IgD-negative memory B cell (primary cell): Measurements from ENCODE around the gene DLGAP1. TPM values are rescaled to one million over a fixed set of nuclear protein-coding genes. Genes with fewer than 3 reads are reported as not detected.
A peak's percentile ranks its signal among the peaks of the same experiment; 100 is the strongest.

ENCODE experiments used
- H3K27ac Mint-ChIP-seq, 3 donors: one replicate each; pipeline ENCODE4 v1.8.0; 2020 to 2022; ENCODE audit warnings: mild to moderate bottlenecking in 3 of 3, mixed read lengths in 3 of 3, moderate library complexity in 1 of 3
- H3K27me3 Mint-ChIP-seq: one replicate; pipeline ENCODE4 v1.8.0; 2021; ENCODE audit warnings: mixed read lengths
- H3K36me3 Mint-ChIP-seq: one replicate; pipeline ENCODE4 v1.8.0; 2020; ENCODE audit warnings: mild to moderate bottlenecking, mixed read lengths
- H3K4me1 Mint-ChIP-seq, 3 donors: one replicate each; pipeline ENCODE4 v1.8.0; 2020 to 2022; ENCODE audit warnings: mixed read lengths in 3 of 3, mild to moderate bottlenecking in 1 of 3
- H3K4me3 Mint-ChIP-seq, 4 donors: one replicate each; pipeline ENCODE4 v1.8.0; 2020 to 2022; ENCODE audit warnings: mild to moderate bottlenecking in 4 of 4, mixed read lengths in 4 of 4, moderate library complexity in 3 of 4
- H3K9me3 Mint-ChIP-seq, 3 donors: one replicate each; pipeline ENCODE4 v1.8.0; 2020 to 2021; ENCODE audit warnings: mixed read lengths in 3 of 3, mild to moderate bottlenecking in 1 of 3
- polyA plus RNA-seq: library from polyadenylated mRNA; unstranded; fragments of 300-500 nt; fragmentation: Illumina TruSeq; gene quantifications from one replicate; pipeline ENCODE4 v1.2.3, GENCODE V29; 2021

The DLGAP1 gene
- polyA plus RNA-seq, 1 donor from 2014 or later: not detected

GRCh38 chr18:4286256-4286655 lies 168.9 kb downstream of the DLGAP1 start:
- Mint-ChIP-seq H3K27ac (no peak overlapping the region), H3K9me3 (peaks cover 0 to 7% (median 2%) of the 10 kb centered on the region in 3 donors), H3K27me3 (no peaks in the 10 kb centered on the region), H3K4me1 (no peaks in the 10 kb centered on the region), H3K36me3 (no peaks in the 10 kb centered on the region), H3K4me3 (no peak overlapping the region)

- Mint-ChIP-seq H3K4me1 (no peaks in the 10 kb centered on the region), H3K36me3 (no peaks in the 10 kb centered on the region), H3K9me3 (peaks cover 0 to 7% (median 2%) of the 10 kb centered on the region in 3 donors), H3K4me3 (no peak overlapping the region), H3K27me3 (no peaks in the 10 kb centered on the region), H3K27ac (no peak overlapping the region)
Observed at GRCh38 chr18:4285525-4285924, 169.6 kb downstream of the DLGAP1 start.

GRCh38 chr18:4284528-4284927 lies 170.6 kb downstream of the DLGAP1 start:
- H3K27ac Mint-ChIP-seq: no peak overlapping the region
- no peaks in the 10 kb centered on the region for H3K4me1 Mint-ChIP-seq

GRCh38 chr18:4283746-4284291 lies 171.3 kb downstream of the DLGAP1 start:
- Mint-ChIP-seq H3K36me3 (no peaks in the 10 kb centered on the region), H3K27ac (peak overlapping the region in 1 of 3 donors; percentile 26), H3K27me3 (no peaks in the 10 kb centered on the region), H3K4me1 (no peaks in the 10 kb centered on the region), H3K9me3 (peaks cover 0 to 6% (median 0%) of the 10 kb centered on the region in 3 donors), H3K4me3 (no peak overlapping the region)

More at GRCh38 chr18:4284528-4284927, 170.6 kb downstream of the DLGAP1 start:
- no peaks in the 10 kb centered on the region for H3K27me3 Mint-ChIP-seq
- no peak overlapping the region for H3K4me3 Mint-ChIP-seq
- H3K9me3 Mint-ChIP-seq: peaks cover 0 to 7% (median 0%) of the 10 kb centered on the region in 3 donors
- no peaks in the 10 kb centered on the region for H3K36me3 Mint-ChIP-seq

- peaks cover 0 to 6% (median 0%) of the 10 kb centered on the region in 3 donors for H3K9me3 Mint-ChIP-seq
- no peaks in the 10 kb centered on the region for H3K36me3 Mint-ChIP-seq
- no peak overlapping the region for H3K27ac Mint-ChIP-seq
- H3K27me3 Mint-ChIP-seq: no peaks in the 10 kb centered on the region
- no peaks in the 10 kb centered on the region for H3K4me1 Mint-ChIP-seq
- H3K4me3 Mint-ChIP-seq: no peak overlapping the region
Observed at GRCh38 chr18:4282954-4283353, 172.2 kb downstream of the DLGAP1 start.

- Mint-ChIP-seq H3K27me3 (no peaks in the 10 kb centered on the region), H3K9me3 (peaks cover 0 to 2% (median 0%) of the 10 kb centered on the region in 3 donors), H3K4me1 (no peaks in the 10 kb centered on the region), H3K36me3 (no peaks in the 10 kb centered on the region), H3K27ac (no peak overlapping the region), H3K4me3 (no peak overlapping the region)
Observed at GRCh38 chr18:4276953-4277585, 178.0 kb downstream of the DLGAP1 start.

- H3K9me3 Mint-ChIP-seq: peaks cover 0 to 1% (median 0%) of the 10 kb centered on the region in 3 donors
- H3K4me1 Mint-ChIP-seq: no peaks in the 10 kb centered on the region
Observed at GRCh38 chr18:4271952-4272351, 183.2 kb downstream of the DLGAP1 start.

GRCh38 chr18:4270988-4271387 lies 184.1 kb downstream of the DLGAP1 start:
- no peaks in the 10 kb centered on the region for H3K36me3 Mint-ChIP-seq

More at GRCh38 chr18:4271952-4272351, 183.2 kb downstream of the DLGAP1 start:
- Mint-ChIP-seq H3K4me3 (no peak overlapping the region), H3K36me3 (no peaks in the 10 kb centered on the region), H3K27ac (no peak overlapping the region), H3K27me3 (no peaks in the 10 kb centered on the region)

GRCh38 chr18:4270016-4270415 lies 185.1 kb downstream of the DLGAP1 start:
- no peaks in the 10 kb centered on the region for H3K27me3 Mint-ChIP-seq
- no peak overlapping the region for H3K27ac Mint-ChIP-seq
- no peak overlapping the region for H3K4me3 Mint-ChIP-seq
- H3K36me3 Mint-ChIP-seq: no peaks in the 10 kb centered on the region
- H3K4me1 Mint-ChIP-seq: no peaks in the 10 kb centered on the region
- peaks cover 0 to 3% (median 0%) of the 10 kb centered on the region in 3 donors for H3K9me3 Mint-ChIP-seq

More at GRCh38 chr18:4270988-4271387, 184.1 kb downstream of the DLGAP1 start:
- H3K27me3 Mint-ChIP-seq: no peaks in the 10 kb centered on the region
- no peak overlapping the region for H3K4me3 Mint-ChIP-seq
- no peak overlapping the region for H3K27ac Mint-ChIP-seq
- H3K9me3 Mint-ChIP-seq: peaks cover 0 to 3% (median 0%) of the 10 kb centered on the region in 3 donors
- H3K4me1 Mint-ChIP-seq: no peaks in the 10 kb centered on the region

- Mint-ChIP-seq H3K27ac (no peak overlapping the region), H3K4me3 (peak overlapping the region in 1 of 4 donors; percentile 4), H3K9me3 (peaks cover 0 to 3% (median 3%) of the 10 kb centered on the region in 3 donors), H3K27me3 (no peaks in the 10 kb centered on the region), H3K4me1 (no peaks in the 10 kb centered on the region), H3K36me3 (no peaks in the 10 kb centered on the region)
Observed at GRCh38 chr18:4267641-4268040, 187.5 kb downstream of the DLGAP1 start.

- Mint-ChIP-seq H3K27ac (no peak overlapping the region), H3K36me3 (no peaks in the 10 kb centered on the region), H3K9me3 (peaks cover 3 to 7% (median 3%) of the 10 kb centered on the region in 3 donors), H3K4me3 (no peak overlapping the region), H3K4me1 (peaks cover 0 to 2% (median 1%) of the 10 kb centered on the region in 3 donors), H3K27me3 (no peaks in the 10 kb centered on the region)
Observed at GRCh38 chr18:4264347-4264791, 190.7 kb downstream of the DLGAP1 start.

GRCh38 chr18:4260107-4260506 lies 195.0 kb downstream of the DLGAP1 start:
- H3K36me3 Mint-ChIP-seq: no peaks in the 10 kb centered on the region
- no peak overlapping the region for H3K27ac Mint-ChIP-seq
- peaks cover 2 to 7% (median 5%) of the 10 kb centered on the region in 3 donors for H3K9me3 Mint-ChIP-seq
- H3K4me1 Mint-ChIP-seq: peaks cover 0 to 2% (median 1%) of the 10 kb centered on the region in 3 donors
- no peak overlapping the region for H3K4me3 Mint-ChIP-seq
- no peaks in the 10 kb centered on the region for H3K27me3 Mint-ChIP-seq

GRCh38 chr18:4256766-4257417 lies 198.2 kb downstream of the DLGAP1 start:
- peaks cover 2 to 7% (median 4%) of the 10 kb centered on the region in 3 donors for H3K9me3 Mint-ChIP-seq
- no peak overlapping the region for H3K4me3 Mint-ChIP-seq
- no peaks in the 10 kb centered on the region for H3K36me3 Mint-ChIP-seq
- no peaks in the 10 kb centered on the region for H3K27me3 Mint-ChIP-seq
- H3K27ac Mint-ChIP-seq: no peak overlapping the region
- peaks cover 0 to 2% (median 1%) of the 10 kb centered on the region in 3 donors for H3K4me1 Mint-ChIP-seq

GRCh38 chr18:4254840-4255239 lies 200.3 kb downstream of the DLGAP1 start:
- no peak overlapping the region for H3K27ac Mint-ChIP-seq
- H3K4me1 Mint-ChIP-seq: no peaks in the 10 kb centered on the region
- H3K27me3 Mint-ChIP-seq: no peaks in the 10 kb centered on the region
- H3K4me3 Mint-ChIP-seq: no peak overlapping the region
- H3K36me3 Mint-ChIP-seq: no peaks in the 10 kb centered on the region
- H3K9me3 Mint-ChIP-seq: peaks cover 0 to 4% (median 2%) of the 10 kb centered on the region in 3 donors

- Mint-ChIP-seq H3K4me3 (no peak overlapping the region), H3K27ac (no peak overlapping the region), H3K36me3 (no peaks in the 10 kb centered on the region), H3K4me1 (peaks cover 0 to 1% (median 0%) of the 10 kb centered on the region in 3 donors), H3K9me3 (peaks cover 0 to 7% (median 4%) of the 10 kb centered on the region in 3 donors), H3K27me3 (no peaks in the 10 kb centered on the region)
Observed at GRCh38 chr18:4252829-4253228, 202.3 kb downstream of the DLGAP1 start.
